Endothelial cell of umbilical vein (primary cell): ENCODE data around the gene AJAP1. TPM values are rescaled to one million over a fixed set of nuclear protein-coding genes. Genes with fewer than 3 reads are reported as not detected.

ENCODE experiments used
- BruUV-seq: library from RNA; stranded (reverse); fragments of 400-500 nt; replicated peaks from 2 replicates; lab custom pipeline; 2021; lab: Mats Ljungman, UMichigan
- CTCF ChIA-PET: fragments of 300-600, 350-600 bp; sonication (Branson Sonifier 250); formaldehyde crosslinking; loops from one replicate; lab custom pipeline; 2021; ENCODE audit warnings: antibody characterized with exemption, inconsistent platforms; lab: Charles Lee
- POLR2A ChIA-PET: fragments of 300-600, 350-600 bp; sonication (Branson Sonifier 250); formaldehyde crosslinking; loops from one replicate; lab custom pipeline; 2021; ENCODE audit warnings: antibody characterized with exemption, inconsistent platforms; lab: Charles Lee
- DNase-seq: peaks from one replicate; pipeline ENCODE4 v3.0.0-alpha.2; 2011; ENCODE audit warnings: low read depth, low spot score
- FAIRE-seq: peaks from 2 replicates; lab custom pipeline; 2011; peaks lifted over from hg19 to GRCh38; lab: Jason Lieb, UNC
- H2AFZ ChIP-seq: 2 replicates; pipeline ENCODE4 v1.6.0; 2012; ENCODE audit warnings: low read depth, low read length, control low read depth, inconsistent platforms
- H3K27ac ChIP-seq: 2 replicates; pipeline ENCODE4 v1.5.1; 2011; ENCODE audit warnings: low read depth, mild to moderate bottlenecking, control low read depth, low read length, moderate library complexity; ENCODE audit not compliant: insufficient read depth
- H3K27me3 ChIP-seq, 2 experiments: 2 replicates each; pipeline versions ENCODE4 v1.6.0 to v1.6.1; 2011; ENCODE audit warnings: low read length in 2 of 2, mixed read lengths in 1 of 2; ENCODE audit not compliant: control insufficient read depth in 2 of 2, insufficient read depth in 2 of 2
- H3K36me3 ChIP-seq, 2 experiments: 2 replicates in 1 of 2; 3 replicates in 1 of 2; pipeline ENCODE4 v1.5.1; 2011; ENCODE audit warnings: low read length in 2 of 2, mild to moderate bottlenecking in 1 of 2, moderate library complexity in 1 of 2; ENCODE audit not compliant: control insufficient read depth in 2 of 2, insufficient read depth in 2 of 2; ENCODE audit errors: extremely low read depth in 1 of 2
- H3K4me1 ChIP-seq: 3 replicates; pipeline ENCODE4 v1.5.1; 2011; ENCODE audit warnings: mild to moderate bottlenecking, low read length; ENCODE audit not compliant: control insufficient read depth, insufficient read depth; ENCODE audit errors: extremely low read depth
- H3K4me2 ChIP-seq: 2 replicates; pipeline ENCODE4 v1.6.1; 2011; ENCODE audit warnings: low read length, control low read depth, mixed read lengths; ENCODE audit not compliant: insufficient read depth
- H3K4me3 ChIP-seq, 3 experiments: fragments of 200-600 bp in 1 of 3; sonication (generic), shearing (Covaris generic) in 1 of 3; replicated peaks in 1 of 3; 2 replicates each; pipeline ENCODE4 v1.5.1; 2011 to 2016; ENCODE audit warnings: control low read depth in 3 of 3, low read length in 3 of 3, mild to moderate bottlenecking in 2 of 3, inconsistent platforms in 1 of 3, low read depth in 1 of 3, moderate library complexity in 1 of 3; ENCODE audit not compliant: insufficient read depth in 1 of 3
- H3K79me2 ChIP-seq: 2 replicates; pipeline ENCODE4 v1.6.0; 2012; ENCODE audit warnings: low read length, inconsistent platforms; ENCODE audit not compliant: control insufficient read depth, insufficient read depth
- H3K9ac ChIP-seq: replicated peaks from 2 replicates; pipeline ENCODE3; 2011; ENCODE audit warnings: low read length, control low read depth; ENCODE audit not compliant: insufficient read depth; ENCODE audit errors: extremely low read depth
- H3K9me1 ChIP-seq: replicated peaks from 3 replicates; pipeline ENCODE4 v1.6.0; 2011; ENCODE audit warnings: mild to moderate bottlenecking, low read length; ENCODE audit not compliant: control insufficient read depth, insufficient read depth; ENCODE audit errors: extremely low read depth
- H3K9me3 ChIP-seq: replicated peaks from 2 replicates; pipeline ENCODE4 v1.5.1; 2012; ENCODE audit warnings: low read length, inconsistent platforms; ENCODE audit not compliant: control insufficient read depth, insufficient read depth
- H4K20me1 ChIP-seq: replicated peaks from 2 replicates; pipeline ENCODE3; 2011; ENCODE audit warnings: mild to moderate bottlenecking, low read length; ENCODE audit not compliant: control insufficient read depth, insufficient read depth; ENCODE audit errors: extremely low read depth
- EZH2 ChIP-seq: IDR thresholded peaks from 2 replicates; pipeline ENCODE4 v1.6.1; 2012; ENCODE audit warnings: borderline replicate concordance, low read depth, mild to moderate bottlenecking, moderate library complexity, low read length, inconsistent platforms; ENCODE audit not compliant: severe bottlenecking
- FOS ChIP-seq: IDR thresholded peaks from 2 replicates; pipeline ENCODE4 v1.6.1; 2011; ENCODE audit warnings: mild to moderate bottlenecking, low read length, moderate library complexity, borderline replicate concordance; ENCODE audit not compliant: insufficient read depth
- GATA2 ChIP-seq: IDR thresholded peaks from 2 replicates; pipeline ENCODE4 v1.7.0; 2011; ENCODE audit warnings: low read depth, mild to moderate bottlenecking, moderate library complexity, mixed read lengths, low read length; ENCODE audit not compliant: insufficient read length, insufficient read depth
- JUN ChIP-seq: IDR thresholded peaks from 2 replicates; pipeline ENCODE4 v1.6.1; 2011; ENCODE audit warnings: borderline replicate concordance, low read depth; ENCODE audit not compliant: insufficient read length, insufficient read depth
- MYC ChIP-seq: IDR thresholded peaks from one replicate; pipeline ENCODE4 v1.6.1; 2011; ENCODE audit warnings: mild to moderate bottlenecking, low read depth, low read length
- POLR2A ChIP-seq: IDR thresholded peaks from 2 replicates; pipeline ENCODE4 v1.6.1; 2012; ENCODE audit warnings: low read depth, mild to moderate bottlenecking, control low read depth, low read length
- POLR2AphosphoS5 ChIP-seq: IDR thresholded peaks from 2 replicates; pipeline ENCODE4 v1.6.1; 2012; ENCODE audit warnings: low read depth, mild to moderate bottlenecking, control low read depth, low read length, moderate library complexity; ENCODE audit not compliant: insufficient read depth
- dilution Hi-C: fragments of 300-500 bp; cut with MboI; formaldehyde crosslinking; loops from one replicate; pipeline ENCODE4 v1.15.0; 2019; ENCODE audit warnings: low sequenced_read_pairs; ENCODE audit not compliant: extremely low pct_ligation_motif_present
- intact Hi-C: fragments of 100-400 bp; cut with micrococcal nuclease; formaldehyde crosslinking; loops from one replicate; pipeline ENCODE4 v1.10.0; 2022
- polyA plus RNA-seq, 4 experiments: library from polyadenylated mRNA; depleted of rRNA in 3 of 4; stranded (reverse) in 3 of 4; unstranded in 1 of 4; fragments of >200 nt; gene quantifications; 2 replicates each; pipeline versions ENCODE4 v1.2.1 to v1.2.3, GENCODE V29; 2011 to 2012; ENCODE audit warnings: missing spikeins in 1 of 4
- total RNA-seq: library from RNA; stranded (reverse); gene quantifications from 2 replicates; pipeline ENCODE4 v1.2.3, GENCODE V29; 2021
- TF ChIP-seq, protein P1 (sequence below), 2 donors: IDR thresholded peaks; 1 replicate in 1 of 2; 2 replicates in 1 of 2; pipeline ENCODE4 v1.5.1; 2011; ENCODE audit warnings: low read length in 2 of 2, mild to moderate bottlenecking in 2 of 2, moderate library complexity in 2 of 2, control low read depth in 1 of 2, inconsistent platforms in 1 of 2, low read depth in 1 of 2; ENCODE audit not compliant: insufficient read depth in 1 of 2; ENCODE audit errors: extremely low read depth in 1 of 2
- TF ChIP-seq, protein P2 (sequence below): IDR thresholded peaks from 2 replicates; pipeline ENCODE4 v1.6.1; 2011; ENCODE audit not compliant: insufficient read depth, insufficient read length

AJAP1 gene
- total and polyA plus RNA-seq, 2 donors (not counting 3 experiments of a cell fraction or from before 2014, with no cell fraction given), result not detected

DNA sequence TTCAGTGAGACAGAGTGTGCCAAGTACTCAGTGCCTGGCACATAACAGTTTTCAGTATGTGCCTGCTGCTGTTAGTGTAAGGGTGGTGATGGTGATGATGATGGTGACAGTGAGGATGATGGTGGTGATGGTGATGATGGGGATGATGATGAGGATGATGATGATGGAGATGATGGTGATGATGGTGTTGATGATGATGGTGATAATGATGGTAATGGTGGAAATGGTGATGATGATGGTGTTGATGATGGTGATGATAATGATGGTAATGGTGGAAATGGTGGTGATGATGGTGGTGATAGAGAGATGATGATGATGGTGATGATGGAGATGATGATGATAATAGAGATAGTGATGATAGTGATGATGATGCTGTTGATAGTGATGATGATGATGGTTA, 62.0 kb downstream of the AJAP1 start:
- dilution Hi-C loops (no loop called here), intact Hi-C loops (no loop called here)
- Histone ChIP-seq H2AFZ (no peak overlapping the region), H3K36me3 (no peaks in the 10 kb centered on the region), H4K20me1 (no peaks in the 10 kb centered on the region), H3K4me1 (no peaks in the 10 kb centered on the region), H3K79me2 (no peaks in the 10 kb centered on the region), H3K9me3 (peaks cover 11% of the 10 kb centered on the region), H3K27me3 (no peaks in the 10 kb centered on the region), H3K27ac (no peak overlapping the region), H3K4me3 (no peak overlapping the region), H3K4me2 (no peak overlapping the region), H3K9me1 (no peaks in the 10 kb centered on the region), H3K9ac (no peak overlapping the region)
- FAIRE-seq, result no peak
- POLR2A ChIA-PET, result no interaction called here
- TF ChIP-seq, protein P1, sequence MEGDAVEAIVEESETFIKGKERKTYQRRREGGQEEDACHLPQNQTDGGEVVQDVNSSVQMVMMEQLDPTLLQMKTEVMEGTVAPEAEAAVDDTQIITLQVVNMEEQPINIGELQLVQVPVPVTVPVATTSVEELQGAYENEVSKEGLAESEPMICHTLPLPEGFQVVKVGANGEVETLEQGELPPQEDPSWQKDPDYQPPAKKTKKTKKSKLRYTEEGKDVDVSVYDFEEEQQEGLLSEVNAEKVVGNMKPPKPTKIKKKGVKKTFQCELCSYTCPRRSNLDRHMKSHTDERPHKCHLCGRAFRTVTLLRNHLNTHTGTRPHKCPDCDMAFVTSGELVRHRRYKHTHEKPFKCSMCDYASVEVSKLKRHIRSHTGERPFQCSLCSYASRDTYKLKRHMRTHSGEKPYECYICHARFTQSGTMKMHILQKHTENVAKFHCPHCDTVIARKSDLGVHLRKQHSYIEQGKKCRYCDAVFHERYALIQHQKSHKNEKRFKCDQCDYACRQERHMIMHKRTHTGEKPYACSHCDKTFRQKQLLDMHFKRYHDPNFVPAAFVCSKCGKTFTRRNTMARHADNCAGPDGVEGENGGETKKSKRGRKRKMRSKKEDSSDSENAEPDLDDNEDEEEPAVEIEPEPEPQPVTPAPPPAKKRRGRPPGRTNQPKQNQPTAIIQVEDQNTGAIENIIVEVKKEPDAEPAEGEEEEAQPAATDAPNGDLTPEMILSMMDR (IDR thresholded peaks at IDR 0.05; ENCODE audit: extremely low read depth in 1 of 2, insufficient read depth in 1 of 2, low read depth in 1 of 2, low read length in 2 of 2), result no peak
- TF ChIP-seq MYC (no peak), EZH2 (no peak), POLR2A (no peak), JUN (no peak), GATA2 (no peak), POLR2AphosphoS5 (no peak), FOS (no peak)
- TF ChIP-seq, protein P2, sequence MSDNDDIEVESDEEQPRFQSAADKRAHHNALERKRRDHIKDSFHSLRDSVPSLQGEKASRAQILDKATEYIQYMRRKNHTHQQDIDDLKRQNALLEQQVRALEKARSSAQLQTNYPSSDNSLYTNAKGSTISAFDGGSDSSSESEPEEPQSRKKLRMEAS, result no peak
- BruUV-seq, result no TSS peak
- DNase-seq, result no peak
- CTCF ChIA-PET, result no interaction called here
